K562 (cell line): Measurements from ENCODE around the gene MED13L.

ENCODE experiments used
- CBX3 ChIP-seq, 2 experiments: IDR thresholded peaks; 1 replicate in 1 of 2; 2 replicates in 1 of 2; pipeline ENCODE4 v1.6.1; 2012; ENCODE audit warnings: inconsistent platforms in 2 of 2, low read length in 2 of 2, borderline replicate concordance in 1 of 2, control low read depth in 1 of 2
- EP300 ChIP-seq: IDR thresholded peaks from 2 replicates; pipeline ENCODE4 v1.6.1; 2012; ENCODE audit warnings: low read length, improper control_type of control experiment
- RBBP5 ChIP-seq: fragments of 200-600 bp; sonication (generic); IDR thresholded peaks from 2 replicates; pipeline ENCODE4 v1.6.1; 2012; ENCODE audit warnings: borderline replicate concordance, mild to moderate bottlenecking, low read length, control low read depth, inconsistent platforms; ENCODE audit not compliant: insufficient read depth, poor library complexity, severe bottlenecking
- SP1 ChIP-seq: sonication (generic); formaldehyde crosslinking; IDR thresholded peaks from 2 replicates; pipeline ENCODE4 v1.8.1; 2022; ENCODE audit warnings: mild to moderate bottlenecking, missing genetic modification reagents
- ZBTB1 ChIP-seq: sonication (generic); formaldehyde crosslinking; IDR thresholded peaks from 2 replicates; pipeline ENCODE4 v1.8.1; 2023; ENCODE audit warnings: missing genetic modification reagents, low read depth, mild to moderate bottlenecking, borderline replicate concordance

- TF ChIP-seq EP300 (no peak), CBX3 (IDR thresholded peaks at IDR 0.05; ENCODE audit: borderline replicate concordance in 1 of 2, low read length in 2 of 2) (no peak), RBBP5 (no peak), ZBTB1 (CRISPR knock-in tag) (no peak), SP1 (CRISPR knock-in tag) (no peak)
These were observed 18.1 kb upstream of the MED13L start for GRCh38 chr12:116295327-116296263.
